ENCODE measurements around the gene CREB5.
"Not testable (repeated sequence)": the region's sequence is repeated elsewhere in the genome, so short reads cannot be mapped to it uniquely, and the experiment has no call there.

Gene CREB5

GRCh38 chr7:28609608-28610007, 197.3 kb downstream of the CREB5 start:
- no peak for DNase-seq (ENCODE audit: low spot score)

GRCh38 chr7:28611399-28611897, 199.1 kb downstream of the CREB5 start:
- not testable (repeated sequence) for DNase-seq (ENCODE audit: low spot score)

GRCh38 chr7:28613262-28613661, 200.9 kb downstream of the CREB5 start:
- DNase-seq (ENCODE audit: low spot score), result no peak

- no peak for DNase-seq (ENCODE audit: low spot score)
Observed at GRCh38 chr7:28615091-28615490, 202.8 kb downstream of the CREB5 start.

GRCh38 chr7:28617308-28617880, 205.1 kb downstream of the CREB5 start:
- no peak for DNase-seq (ENCODE audit: low spot score)

- no peak for DNase-seq (ENCODE audit: low spot score)
Observed at GRCh38 chr7:28618383-28618782, 206.1 kb downstream of the CREB5 start.

- DNase-seq (ENCODE audit: low spot score), result no peak
Observed at GRCh38 chr7:28619256-28619655, 206.9 kb downstream of the CREB5 start.

- no peak for DNase-seq (ENCODE audit: low spot score)
Observed at GRCh38 chr7:28621369-28621841, 209.1 kb downstream of the CREB5 start.

GRCh38 chr7:28623105-28623730, 210.9 kb downstream of the CREB5 start:
- DNase-seq (ENCODE audit: low spot score), result no peak

GRCh38 chr7:28623863-28624262, 211.5 kb downstream of the CREB5 start:
- DNase-seq (ENCODE audit: low spot score), result no peak

- no peak for DNase-seq (ENCODE audit: low spot score)
Observed at GRCh38 chr7:28625432-28625831, 213.1 kb downstream of the CREB5 start.

GRCh38 chr7:28626221-28626620, 213.9 kb downstream of the CREB5 start:
- no peak for DNase-seq (ENCODE audit: low spot score)

- DNase-seq (ENCODE audit: low spot score), result no peak
Observed at GRCh38 chr7:28626624-28627262, 214.4 kb downstream of the CREB5 start.

- DNase-seq (ENCODE audit: low spot score), result no peak
Observed at GRCh38 chr7:28627263-28627653, 214.9 kb downstream of the CREB5 start.

- no peak for DNase-seq (ENCODE audit: low spot score)
Observed at GRCh38 chr7:28627896-28628295, 215.6 kb downstream of the CREB5 start.

GRCh38 chr7:28629216-28629842, 217.0 kb downstream of the CREB5 start:
- DNase-seq (ENCODE audit: low spot score), result no peak

GRCh38 chr7:28630350-28630749, 218.0 kb downstream of the CREB5 start:
- DNase-seq (ENCODE audit: low spot score), result no peak

- DNase-seq (ENCODE audit: low spot score), result no peak
Observed at GRCh38 chr7:28631995-28632394, 219.7 kb downstream of the CREB5 start.

GRCh38 chr7:28638914-28639313, 226.6 kb downstream of the CREB5 start:
- DNase-seq (ENCODE audit: low spot score), result no peak

- no peak for DNase-seq (ENCODE audit: low spot score)
Observed at GRCh38 chr7:28640001-28640400, 227.7 kb downstream of the CREB5 start.

GRCh38 chr7:28641752-28642545, 229.6 kb downstream of the CREB5 start:
- no peak for DNase-seq (ENCODE audit: low spot score)

- no peak for DNase-seq (ENCODE audit: low spot score)
Observed at GRCh38 chr7:28643188-28643569, 230.9 kb downstream of the CREB5 start.

Measured in CD4-positive, alpha-beta T cell treated with Interleukin-6 at 100 ng/mL for 8 hours (primary cell).